SK-N-SH treated with all-trans-retinoic acid at 6 μM for 48 hours (cell line): ENCODE results near the gene CSE1L.
"Not testable (repeated sequence)": the region's sequence is repeated elsewhere in the genome, so short reads cannot be mapped to it uniquely, and the experiment has no call there.

ENCODE experiments used
- ATAC-seq: fragments of 200-7000 bp; cut with Tn5 transposase; 3 replicates; pipeline ENCODE4 v1.9.1; 2020; ENCODE audit warnings: mild to moderate bottlenecking, moderate library complexity
- ARNTL ChIP-seq: fragments of 450-650 bp; formaldehyde crosslinking; IDR thresholded peaks from 2 replicates; pipeline ENCODE4 v1.5.0; 2020; ENCODE audit warnings: low read depth, mild to moderate bottlenecking, moderate library complexity, borderline replicate concordance
- BACH2 ChIP-seq: fragments of 250-450 bp; sonication (Bioruptor Pico); IDR thresholded peaks from 2 replicates; pipeline ENCODE4 v1.9.0; 2021; ENCODE audit warnings: mild to moderate bottlenecking, borderline replicate concordance
- CSDC2 ChIP-seq: fragments of 250-450 bp; sonication (Bioruptor Pico); IDR thresholded peaks from 2 replicates; pipeline ENCODE4 v1.5.0; 2020; ENCODE audit warnings: mild to moderate bottlenecking, moderate library complexity
- ESRRG ChIP-seq: fragments of 250-450 bp; sonication (Bioruptor Pico); IDR thresholded peaks from 2 replicates; pipeline ENCODE4 v1.6.1; 2021; ENCODE audit warnings: mild to moderate bottlenecking
- GLIS3 ChIP-seq: fragments of 250-450 bp; sonication (Bioruptor Pico); IDR thresholded peaks from 2 replicates; pipeline ENCODE4 v1.5.0; 2020; ENCODE audit warnings: mild to moderate bottlenecking, moderate library complexity
- ISL1 ChIP-seq: fragments of 250-450 bp; sonication (Bioruptor Pico); IDR thresholded peaks from 2 replicates; pipeline ENCODE4 v2.1.2; 2022; ENCODE audit warnings: mild to moderate bottlenecking, moderate library complexity
- OSR1 ChIP-seq: fragments of 250-450 bp; sonication (Bioruptor Pico); IDR thresholded peaks from 2 replicates; pipeline ENCODE4 v1.8.0; 2022; ENCODE audit warnings: moderate library complexity, mild to moderate bottlenecking, inconsistent platforms
- PPARA ChIP-seq: fragments of 250-450 bp; sonication (Bioruptor Pico); IDR thresholded peaks from 2 replicates; pipeline ENCODE4 v1.5.0; 2020; ENCODE audit warnings: mild to moderate bottlenecking, borderline replicate concordance
- SNAI2 ChIP-seq: fragments of 250-450 bp; sonication (Bioruptor Pico); IDR thresholded peaks from 2 replicates; pipeline ENCODE4 v1.5.0; 2020; ENCODE audit warnings: mild to moderate bottlenecking, moderate library complexity
- TCF4 ChIP-seq: fragments of 250-450 bp; sonication (Bioruptor Pico); IDR thresholded peaks from 2 replicates; pipeline ENCODE4 v1.8.0; 2021; ENCODE audit warnings: mild to moderate bottlenecking, moderate library complexity, borderline replicate concordance
- TOX ChIP-seq: fragments of 250-450 bp; sonication (Bioruptor Pico); IDR thresholded peaks from 2 replicates; pipeline ENCODE4 v1.8.0; 2021; ENCODE audit warnings: mild to moderate bottlenecking, moderate library complexity, borderline replicate concordance
- ZC3H10 ChIP-seq: fragments of 250-450 bp; sonication (Bioruptor Pico); IDR thresholded peaks from 2 replicates; pipeline ENCODE4 v1.5.1; 2021; ENCODE audit warnings: mild to moderate bottlenecking, moderate library complexity
- ZFP3 ChIP-seq: fragments of 250-450 bp; sonication (Bioruptor Pico); IDR thresholded peaks from 2 replicates; pipeline ENCODE4 v1.5.0; 2020; ENCODE audit warnings: mild to moderate bottlenecking, moderate library complexity
- ZFP30 ChIP-seq: fragments of 450-650 bp; formaldehyde crosslinking; IDR thresholded peaks from 2 replicates; pipeline ENCODE4 v1.5.0; 2022; ENCODE audit warnings: mild to moderate bottlenecking, moderate library complexity
- ZNF565 ChIP-seq: fragments of 450-650 bp; formaldehyde crosslinking; conservative IDR thresholded peaks from 2 replicates; pipeline ENCODE4 v1.5.0; 2020; ENCODE audit warnings: low read depth, mild to moderate bottlenecking, moderate library complexity
- ZNF70 ChIP-seq: fragments of 450-650 bp; formaldehyde crosslinking; IDR thresholded peaks from 2 replicates; pipeline ENCODE4 v1.5.0; 2020; ENCODE audit warnings: mild to moderate bottlenecking, moderate library complexity
- ZNF8 ChIP-seq: fragments of 450-650 bp; formaldehyde crosslinking; IDR thresholded peaks from 2 replicates; pipeline ENCODE4 v1.5.0; 2020; ENCODE audit warnings: mild to moderate bottlenecking, moderate library complexity
- TF ChIP-seq, protein P1 (sequence below): fragments of 250-450 bp; sonication (Bioruptor Pico); IDR thresholded peaks from 2 replicates; pipeline ENCODE4 v1.5.1; 2021; ENCODE audit warnings: mild to moderate bottlenecking, moderate library complexity
- TF ChIP-seq, protein P2 (sequence below): fragments of 250-450 bp; sonication (Bioruptor Pico); IDR thresholded peaks from 2 replicates; pipeline ENCODE4 v1.8.0; 2020; ENCODE audit warnings: mild to moderate bottlenecking, moderate library complexity, borderline replicate concordance
- TF ChIP-seq, protein P3 (sequence below): fragments of 250-450 bp; sonication (Bioruptor Pico); IDR thresholded peaks from 2 replicates; pipeline ENCODE4 v1.8.0; 2021; ENCODE audit warnings: low read depth, mild to moderate bottlenecking, moderate library complexity, borderline replicate concordance

The CSE1L gene

GRCh38 chr20:49104365-49104648 is 58.2 kb downstream of the CSE1L start:
- TF ChIP-seq TOX (CRISPR knock-in tag) = no peak
- no peak for TF ChIP-seq ESRRG (CRISPR knock-in tag)
- TF ChIP-seq ARNTL (CRISPR knock-in tag) = no peak
- TF ChIP-seq TCF4 (CRISPR knock-in tag) = no peak
- no peak for TF ChIP-seq ZC3H10 (CRISPR knock-in tag)
- TF ChIP-seq BACH2 (CRISPR knock-in tag) = no peak
- no peak for TF ChIP-seq OSR1 (CRISPR knock-in tag)
- no peak for TF ChIP-seq ZFP3 (CRISPR knock-in tag)
- TF ChIP-seq, protein P1, sequence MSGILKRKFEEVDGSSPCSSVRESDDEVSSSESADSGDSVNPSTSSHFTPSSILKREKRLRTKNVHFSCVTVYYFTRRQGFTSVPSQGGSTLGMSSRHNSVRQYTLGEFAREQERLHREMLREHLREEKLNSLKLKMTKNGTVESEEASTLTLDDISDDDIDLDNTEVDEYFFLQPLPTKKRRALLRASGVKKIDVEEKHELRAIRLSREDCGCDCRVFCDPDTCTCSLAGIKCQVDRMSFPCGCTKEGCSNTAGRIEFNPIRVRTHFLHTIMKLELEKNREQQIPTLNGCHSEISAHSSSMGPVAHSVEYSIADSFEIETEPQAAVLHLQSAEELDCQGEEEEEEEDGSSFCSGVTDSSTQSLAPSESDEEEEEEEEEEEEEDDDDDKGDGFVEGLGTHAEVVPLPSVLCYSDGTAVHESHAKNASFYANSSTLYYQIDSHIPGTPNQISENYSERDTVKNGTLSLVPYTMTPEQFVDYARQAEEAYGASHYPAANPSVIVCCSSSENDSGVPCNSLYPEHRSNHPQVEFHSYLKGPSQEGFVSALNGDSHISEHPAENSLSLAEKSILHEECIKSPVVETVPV (CRISPR knock-in tag) = no peak
- TF ChIP-seq ISL1 (CRISPR knock-in tag) = no peak
- TF ChIP-seq SNAI2 (CRISPR knock-in tag) = no peak
- TF ChIP-seq, protein P2, sequence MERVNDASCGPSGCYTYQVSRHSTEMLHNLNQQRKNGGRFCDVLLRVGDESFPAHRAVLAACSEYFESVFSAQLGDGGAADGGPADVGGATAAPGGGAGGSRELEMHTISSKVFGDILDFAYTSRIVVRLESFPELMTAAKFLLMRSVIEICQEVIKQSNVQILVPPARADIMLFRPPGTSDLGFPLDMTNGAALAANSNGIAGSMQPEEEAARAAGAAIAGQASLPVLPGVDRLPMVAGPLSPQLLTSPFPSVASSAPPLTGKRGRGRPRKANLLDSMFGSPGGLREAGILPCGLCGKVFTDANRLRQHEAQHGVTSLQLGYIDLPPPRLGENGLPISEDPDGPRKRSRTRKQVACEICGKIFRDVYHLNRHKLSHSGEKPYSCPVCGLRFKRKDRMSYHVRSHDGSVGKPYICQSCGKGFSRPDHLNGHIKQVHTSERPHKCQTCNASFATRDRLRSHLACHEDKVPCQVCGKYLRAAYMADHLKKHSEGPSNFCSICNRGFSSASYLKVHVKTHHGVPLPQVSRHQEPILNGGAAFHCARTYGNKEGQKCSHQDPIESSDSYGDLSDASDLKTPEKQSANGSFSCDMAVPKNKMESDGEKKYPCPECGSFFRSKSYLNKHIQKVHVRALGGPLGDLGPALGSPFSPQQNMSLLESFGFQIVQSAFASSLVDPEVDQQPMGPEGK (CRISPR knock-in tag) = no peak
- TF ChIP-seq PPARA = no peak
- TF ChIP-seq GLIS3 (CRISPR knock-in tag) = no peak
- TF ChIP-seq ZFP30 (CRISPR knock-in tag) = no peak
- peak; percentile 16; the same call in 2 of the 3 replicates for ATAC-seq

GRCh38 chr20:49104979-49105547 is 59.0 kb downstream of the CSE1L start:
- ATAC-seq = not testable (repeated sequence)

- TF ChIP-seq, protein P3, sequence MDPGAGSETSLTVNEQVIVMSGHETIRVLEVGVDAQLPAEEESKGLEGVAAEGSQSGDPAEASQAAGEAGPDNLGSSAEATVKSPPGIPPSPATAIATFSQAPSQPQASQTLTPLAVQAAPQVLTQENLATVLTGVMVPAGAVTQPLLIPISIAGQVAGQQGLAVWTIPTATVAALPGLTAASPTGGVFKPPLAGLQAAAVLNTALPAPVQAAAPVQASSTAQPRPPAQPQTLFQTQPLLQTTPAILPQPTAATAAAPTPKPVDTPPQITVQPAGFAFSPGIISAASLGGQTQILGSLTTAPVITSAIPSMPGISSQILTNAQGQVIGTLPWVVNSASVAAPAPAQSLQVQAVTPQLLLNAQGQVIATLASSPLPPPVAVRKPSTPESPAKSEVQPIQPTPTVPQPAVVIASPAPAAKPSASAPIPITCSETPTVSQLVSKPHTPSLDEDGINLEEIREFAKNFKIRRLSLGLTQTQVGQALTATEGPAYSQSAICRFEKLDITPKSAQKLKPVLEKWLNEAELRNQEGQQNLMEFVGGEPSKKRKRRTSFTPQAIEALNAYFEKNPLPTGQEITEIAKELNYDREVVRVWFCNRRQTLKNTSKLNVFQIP (CRISPR knock-in tag) = no peak
- TF ChIP-seq, protein P1 (CRISPR knock-in tag) = no peak
- ATAC-seq = no peak
Measured at GRCh38 chr20:49106328-49106727, 60.2 kb downstream of the CSE1L start.

- no peak; the same call in 2 of the 3 replicates for ATAC-seq
- no peak for TF ChIP-seq BACH2 (CRISPR knock-in tag)
- no peak for TF ChIP-seq ESRRG (CRISPR knock-in tag)
- TF ChIP-seq CSDC2 (CRISPR knock-in tag) = no peak
- no peak for TF ChIP-seq ZNF70
- TF ChIP-seq ZNF8 (CRISPR knock-in tag) = no peak
- no peak for TF ChIP-seq ARNTL (CRISPR knock-in tag)
- TF ChIP-seq, protein P1 (CRISPR knock-in tag) = no peak
- no peak for TF ChIP-seq ZNF565 (CRISPR knock-in tag)
- TF ChIP-seq TOX (CRISPR knock-in tag) = no peak
Measured at GRCh38 chr20:49110767-49111694, 64.9 kb downstream of the CSE1L start.
